Mammary epithelial cell (primary cell): ENCODE measurements around the gene SPANXD.

ENCODE experiments used
- CTCF ChIP-seq, 2 donors: IDR thresholded peaks in 1 of 2; conservative IDR thresholded peaks in 1 of 2; 2 replicates each; pipeline ENCODE4 v1.5.1; 2011 to 2012; ENCODE audit warnings: inconsistent platforms in 2 of 2, low read length in 2 of 2, mild to moderate bottlenecking in 2 of 2, control low read depth in 1 of 2, low read depth in 1 of 2; ENCODE audit not compliant: insufficient read depth in 1 of 2; ENCODE audit errors: extremely low read depth in 1 of 2
- EZH2 ChIP-seq: IDR thresholded peaks from 2 replicates; pipeline ENCODE4 v1.6.1; 2012; ENCODE audit warnings: low read length, inconsistent platforms, borderline replicate concordance

DNA sequence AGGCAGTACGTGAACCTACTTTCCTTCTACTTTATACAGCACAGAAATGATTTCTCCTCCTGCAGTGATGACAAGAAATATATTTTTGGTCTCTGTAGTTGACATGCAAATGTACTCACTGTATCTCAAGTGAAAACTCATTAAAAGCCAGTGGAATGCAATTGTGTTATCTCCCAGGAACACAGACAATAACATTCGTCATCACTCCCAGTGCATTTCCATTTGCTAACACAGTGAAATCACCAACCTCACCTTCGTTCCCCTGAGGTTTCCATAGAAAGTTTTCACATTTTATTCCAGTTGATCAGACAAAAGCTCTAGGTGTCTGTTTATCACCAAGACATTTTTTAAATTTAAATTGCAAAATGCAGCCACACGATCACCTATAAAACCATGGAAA is 2.5 kb upstream of the SPANXD start:
- TF ChIP-seq EZH2 (no peak), CTCF (conservative IDR thresholded peaks at IDR 0.05 in 1 of 2, IDR thresholded peaks at IDR 0.05 in 1 of 2; ENCODE audit: extremely low read depth in 1 of 2, insufficient read depth in 1 of 2, low read depth in 1 of 2, low read length in 2 of 2) (no peak)
